Bronchial epithelial cell (primary cell): ENCODE measurements around the gene HCFC1. TPM values are rescaled to one million over a fixed set of nuclear protein-coding genes. Genes with fewer than 3 reads are reported as not detected.
A peak's percentile ranks its signal among the peaks of the same experiment; 100 is the strongest.

Experiments used
- DNase-seq: peaks from one replicate; pipeline ENCODE4 v3.0.0-alpha.2; 2010; ENCODE audit warnings: low read depth
- FAIRE-seq: peaks from 2 replicates; lab custom pipeline; 2011; peaks lifted over from hg19 to GRCh38; lab: Jason Lieb, UNC
- H3K27me3 ChIP-seq: 2 replicates; pipeline ENCODE4 v1.5.1; 2011; ENCODE audit warnings: low read length; ENCODE audit not compliant: control insufficient read depth, insufficient read depth
- H3K36me3 ChIP-seq: 2 replicates; pipeline ENCODE4 v1.5.1; 2011; ENCODE audit warnings: low read length; ENCODE audit not compliant: control insufficient read depth, insufficient read depth
- H3K4me3 ChIP-seq: 2 replicates; pipeline ENCODE4 v1.5.1; 2011; ENCODE audit warnings: mild to moderate bottlenecking, low read depth, low read length, control low read depth
- total RNA-seq: library from RNA; depleted of rRNA; stranded (reverse); fragments of >200 nt; gene quantifications from 2 replicates; pipeline ENCODE4 v1.2.1, GENCODE V29; 2014
- TF ChIP-seq, protein P1 (sequence below): IDR thresholded peaks from 2 replicates; pipeline ENCODE4 v1.5.1; 2011; ENCODE audit warnings: mild to moderate bottlenecking, moderate library complexity, low read length, control low read depth, inconsistent platforms; ENCODE audit not compliant: insufficient read depth, severe bottlenecking

The HCFC1 gene
- total RNA-seq, 1 donor from 2014 or later = 5.5 TPM

DNA sequence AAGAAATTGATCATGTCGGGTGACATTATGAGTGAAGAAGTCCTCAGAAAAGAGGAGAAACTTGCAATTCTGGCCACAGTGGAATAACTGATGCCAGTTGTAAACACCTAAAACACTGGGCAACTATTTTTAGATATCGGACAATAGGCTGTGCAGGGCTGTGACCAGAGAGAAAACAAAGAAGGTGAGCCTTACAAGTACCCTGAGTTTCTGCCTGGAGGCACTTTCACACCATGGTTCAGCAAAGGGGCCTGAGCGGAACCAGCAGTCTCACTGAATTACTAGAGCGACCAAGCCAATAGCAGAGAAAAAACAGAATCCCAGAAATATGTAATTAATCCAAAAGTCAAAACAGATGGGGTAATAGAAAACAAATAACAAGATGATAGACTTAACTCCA is 36.9 kb upstream of the HCFC1 start:
- no peak for DNase-seq
- Histone ChIP-seq H3K27me3 (no peaks in the 10 kb centered on the region), H3K4me3 (no peak overlapping the region), H3K36me3 (peaks cover 8% of the 10 kb centered on the region)
- FAIRE-seq = no peak
- TF ChIP-seq, protein P1, sequence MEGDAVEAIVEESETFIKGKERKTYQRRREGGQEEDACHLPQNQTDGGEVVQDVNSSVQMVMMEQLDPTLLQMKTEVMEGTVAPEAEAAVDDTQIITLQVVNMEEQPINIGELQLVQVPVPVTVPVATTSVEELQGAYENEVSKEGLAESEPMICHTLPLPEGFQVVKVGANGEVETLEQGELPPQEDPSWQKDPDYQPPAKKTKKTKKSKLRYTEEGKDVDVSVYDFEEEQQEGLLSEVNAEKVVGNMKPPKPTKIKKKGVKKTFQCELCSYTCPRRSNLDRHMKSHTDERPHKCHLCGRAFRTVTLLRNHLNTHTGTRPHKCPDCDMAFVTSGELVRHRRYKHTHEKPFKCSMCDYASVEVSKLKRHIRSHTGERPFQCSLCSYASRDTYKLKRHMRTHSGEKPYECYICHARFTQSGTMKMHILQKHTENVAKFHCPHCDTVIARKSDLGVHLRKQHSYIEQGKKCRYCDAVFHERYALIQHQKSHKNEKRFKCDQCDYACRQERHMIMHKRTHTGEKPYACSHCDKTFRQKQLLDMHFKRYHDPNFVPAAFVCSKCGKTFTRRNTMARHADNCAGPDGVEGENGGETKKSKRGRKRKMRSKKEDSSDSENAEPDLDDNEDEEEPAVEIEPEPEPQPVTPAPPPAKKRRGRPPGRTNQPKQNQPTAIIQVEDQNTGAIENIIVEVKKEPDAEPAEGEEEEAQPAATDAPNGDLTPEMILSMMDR = no peak

DNA sequence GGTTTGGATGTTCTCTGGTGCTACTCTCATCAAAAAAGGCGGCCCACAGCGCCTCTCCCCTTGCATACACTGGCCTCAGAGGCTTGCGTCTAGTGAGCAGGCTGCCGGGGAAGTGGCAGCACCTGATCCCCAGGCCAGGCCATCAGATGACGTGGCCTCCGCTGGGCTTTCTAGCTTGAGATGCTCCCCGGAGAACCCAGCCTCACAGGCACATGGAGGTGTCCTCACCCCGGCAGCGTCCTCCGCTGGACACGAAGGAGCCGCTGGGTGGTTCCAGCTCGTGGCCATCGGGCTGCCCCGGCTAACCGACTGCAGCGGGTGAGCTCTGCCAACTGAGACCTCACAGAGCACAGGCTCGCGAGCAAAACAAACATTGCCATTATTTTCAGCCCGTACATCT is 35.3 kb upstream of the HCFC1 start:
- TF ChIP-seq, protein P1 = no peak
- FAIRE-seq (no peak), DNase-seq (no peak)
- H3K27me3 ChIP-seq = no peaks in the 10 kb centered on the region
- H3K36me3 ChIP-seq = peaks cover 3% of the 10 kb centered on the region
- H3K4me3 ChIP-seq = no peak overlapping the region

DNA sequence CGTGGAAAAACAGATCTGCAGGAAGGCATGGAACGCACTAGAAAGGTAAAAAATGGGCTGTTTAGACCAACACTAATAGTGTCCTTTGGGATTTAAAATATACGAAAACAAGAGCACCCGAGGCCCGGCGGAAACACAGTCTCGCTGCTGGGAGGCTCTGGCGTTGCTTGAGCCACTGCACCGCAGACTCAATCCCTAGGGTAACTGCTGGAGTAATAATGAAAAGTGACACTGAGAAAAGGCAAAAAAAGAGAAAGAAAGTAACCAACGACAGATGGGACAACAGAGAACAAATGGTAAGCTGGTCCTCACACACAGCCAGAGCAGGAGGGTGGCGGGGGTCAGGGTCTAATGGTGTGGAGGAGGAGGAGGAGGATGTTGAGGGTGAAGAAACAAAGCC is 32.7 kb upstream of the HCFC1 start:
- TF ChIP-seq, protein P1 = no peak
- Histone ChIP-seq H3K36me3 (no peaks in the 10 kb centered on the region), H3K27me3 (no peaks in the 10 kb centered on the region), H3K4me3 (no peak overlapping the region)
- FAIRE-seq = no peak
- no peak for DNase-seq

DNA sequence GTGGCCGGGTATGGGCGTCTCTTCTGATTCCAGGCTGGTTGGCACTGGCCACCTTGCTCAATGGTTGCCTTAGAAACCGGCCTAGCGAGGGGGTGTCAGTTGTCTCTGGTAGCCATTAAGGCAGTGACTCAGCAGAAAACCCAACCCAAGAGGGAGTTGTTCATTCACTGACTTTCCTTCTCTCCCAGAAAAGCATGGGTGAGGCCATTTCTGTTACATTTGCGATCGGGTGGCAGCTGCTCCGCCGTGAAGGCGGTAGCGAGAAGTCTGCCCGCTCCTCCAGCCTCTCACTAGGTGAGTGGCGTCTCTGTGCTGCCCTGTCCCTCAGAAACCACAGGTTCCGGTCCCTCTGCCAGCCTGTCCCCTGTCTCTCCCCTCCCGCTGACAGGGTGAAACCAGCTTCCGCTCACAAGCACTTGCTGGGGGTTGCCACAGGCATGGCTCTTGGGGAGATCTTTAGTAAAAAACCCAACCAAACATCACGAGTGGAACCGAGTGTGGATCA is 30.6 kb upstream of the HCFC1 start:
- TF ChIP-seq, protein P1 = no peak
- Histone ChIP-seq H3K36me3 (no peaks in the 10 kb centered on the region), H3K4me3 (no peak overlapping the region), H3K27me3 (no peaks in the 10 kb centered on the region)
- FAIRE-seq (no peak), DNase-seq (peak; percentile 48)

DNA sequence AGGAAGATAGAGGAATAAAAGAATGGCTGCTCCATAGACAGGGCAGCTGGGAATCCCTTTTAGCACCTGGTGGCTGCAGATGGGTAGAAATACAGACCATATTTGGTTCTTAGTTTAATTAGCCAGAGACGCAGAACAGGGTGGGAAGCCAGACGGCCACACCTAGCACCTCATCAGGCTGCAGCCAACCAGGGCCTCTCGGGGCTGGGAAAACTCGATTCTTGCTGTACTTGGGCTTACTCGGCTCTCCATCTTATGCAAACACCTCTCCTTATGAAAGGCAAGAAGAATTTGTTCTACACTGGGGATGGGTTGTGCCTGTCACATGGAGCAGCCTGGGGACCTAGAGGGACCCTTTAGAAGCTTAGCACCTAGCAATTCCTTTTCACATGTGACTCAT is 28.4 kb upstream of the HCFC1 start:
- Histone ChIP-seq H3K36me3 (no peaks in the 10 kb centered on the region), H3K4me3 (no peak overlapping the region), H3K27me3 (no peaks in the 10 kb centered on the region)
- peak; percentile 47 for DNase-seq
- TF ChIP-seq, protein P1 = no peak
- FAIRE-seq = no peak
